ENCODE data around the gene KLHL18. TPM values are rescaled to one million over a fixed set of nuclear protein-coding genes. Genes with fewer than 3 reads are reported as not detected.

KLHL18 gene
- total RNA-seq, 2 donors from 2014 or later: 12.9 to 18.8 TPM

DNA sequence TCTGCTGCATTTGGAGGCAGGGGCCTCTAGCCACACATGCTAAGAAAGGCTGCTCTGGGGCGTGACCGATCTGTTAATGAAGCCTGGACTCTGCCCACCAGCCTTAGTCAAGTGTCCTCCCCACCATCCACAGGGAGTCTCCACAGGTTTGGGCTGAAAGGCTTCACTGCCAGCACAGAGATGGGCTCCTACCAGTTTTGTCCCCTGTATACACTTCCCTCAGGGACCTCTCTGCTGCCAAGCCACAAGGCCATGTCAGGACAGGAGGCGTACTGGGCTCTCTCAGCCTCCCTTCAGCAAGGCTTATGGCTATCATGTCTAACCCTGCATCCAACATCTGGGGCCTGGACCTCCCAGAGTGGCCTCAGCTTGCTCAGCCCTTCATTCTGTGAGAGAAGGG, 23.6 kb upstream of the KLHL18 start:
- Histone ChIP-seq H3K4me3 (no peak overlapping the region), H3K27me3 (no peaks in the 10 kb centered on the region), H3K9me3 (no peaks in the 10 kb centered on the region), H3K36me3 (no peaks in the 10 kb centered on the region), H3K27ac (no peak overlapping the region), H3K4me1 (no peaks in the 10 kb centered on the region)
- no peak for TF ChIP-seq CTCF (IDR thresholded peaks at IDR 0.05)
- DNase-seq (ENCODE audit: low spot score): no peak

DNA sequence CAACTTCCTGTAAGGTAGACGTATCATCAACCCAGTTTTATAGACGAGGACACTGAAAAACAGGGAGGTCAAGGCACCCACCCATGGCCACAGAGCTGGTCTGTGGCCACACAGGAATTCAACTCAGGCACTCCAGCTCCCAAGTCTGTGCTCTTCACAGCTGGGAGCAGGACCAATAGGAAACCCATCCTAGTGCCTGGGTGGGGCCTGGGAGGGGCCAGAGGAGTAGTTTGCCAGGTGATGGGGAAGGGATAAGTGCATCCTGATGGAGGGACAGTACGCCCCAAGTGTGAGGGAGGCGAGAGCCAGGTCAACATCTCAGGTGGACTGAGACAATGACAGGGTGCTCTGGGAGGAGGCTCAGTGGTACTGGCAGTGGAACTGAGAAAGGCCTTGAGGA, 22.1 kb upstream of the KLHL18 start:
- no peak for DNase-seq (ENCODE audit: low spot score)
- no peak for TF ChIP-seq CTCF (IDR thresholded peaks at IDR 0.05)
- H3K4me3 ChIP-seq: no peak overlapping the region
- no peaks in the 10 kb centered on the region for H3K36me3 ChIP-seq
- H3K27me3 ChIP-seq: no peaks in the 10 kb centered on the region
- no peaks in the 10 kb centered on the region for H3K9me3 ChIP-seq
- H3K4me1 ChIP-seq: no peaks in the 10 kb centered on the region
- no peak overlapping the region for H3K27ac ChIP-seq

- Histone ChIP-seq H3K4me3 (no peak overlapping the region), H3K9me3 (no peaks in the 10 kb centered on the region), H3K36me3 (no peaks in the 10 kb centered on the region), H3K4me1 (peaks cover 0 to under 1% of the 10 kb centered on the region in 2 donors), H3K27me3 (no peaks in the 10 kb centered on the region), H3K27ac (no peak overlapping the region)
- TF ChIP-seq CTCF (IDR thresholded peaks at IDR 0.05): no peak
- DNase-seq (ENCODE audit: low spot score): no peak
Observed at GRCh38 chr3:47261301-47261700, 21.4 kb upstream of the KLHL18 start.

DNA sequence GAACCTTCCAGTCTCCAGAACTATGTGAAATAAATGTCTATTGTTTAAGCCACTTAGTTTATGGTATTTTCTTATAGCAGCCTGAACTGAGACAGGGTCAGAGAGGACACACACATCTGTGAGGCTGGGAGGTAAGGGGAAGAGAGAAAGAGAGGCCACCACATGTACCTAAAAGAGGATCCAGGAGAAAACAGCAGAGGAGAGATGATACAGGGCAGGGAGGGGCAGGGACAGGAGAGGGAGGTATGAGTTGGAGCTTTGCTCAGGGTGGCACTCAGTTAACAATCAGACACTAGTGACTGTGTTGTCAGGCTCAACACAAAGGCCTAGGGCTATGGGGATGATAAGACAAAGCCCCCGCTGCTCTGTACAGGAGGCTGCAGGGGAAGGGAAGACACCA, 17.7 kb upstream of the KLHL18 start:
- Histone ChIP-seq H3K4me3 (no peak overlapping the region), H3K27me3 (no peaks in the 10 kb centered on the region), H3K27ac (no peak overlapping the region), H3K36me3 (no peaks in the 10 kb centered on the region), H3K4me1 (peaks cover 0 to 13% of the 10 kb centered on the region in 2 donors), H3K9me3 (no peaks in the 10 kb centered on the region)
- no peak for DNase-seq (ENCODE audit: low spot score)
- TF ChIP-seq CTCF (IDR thresholded peaks at IDR 0.05): no peak

DNA sequence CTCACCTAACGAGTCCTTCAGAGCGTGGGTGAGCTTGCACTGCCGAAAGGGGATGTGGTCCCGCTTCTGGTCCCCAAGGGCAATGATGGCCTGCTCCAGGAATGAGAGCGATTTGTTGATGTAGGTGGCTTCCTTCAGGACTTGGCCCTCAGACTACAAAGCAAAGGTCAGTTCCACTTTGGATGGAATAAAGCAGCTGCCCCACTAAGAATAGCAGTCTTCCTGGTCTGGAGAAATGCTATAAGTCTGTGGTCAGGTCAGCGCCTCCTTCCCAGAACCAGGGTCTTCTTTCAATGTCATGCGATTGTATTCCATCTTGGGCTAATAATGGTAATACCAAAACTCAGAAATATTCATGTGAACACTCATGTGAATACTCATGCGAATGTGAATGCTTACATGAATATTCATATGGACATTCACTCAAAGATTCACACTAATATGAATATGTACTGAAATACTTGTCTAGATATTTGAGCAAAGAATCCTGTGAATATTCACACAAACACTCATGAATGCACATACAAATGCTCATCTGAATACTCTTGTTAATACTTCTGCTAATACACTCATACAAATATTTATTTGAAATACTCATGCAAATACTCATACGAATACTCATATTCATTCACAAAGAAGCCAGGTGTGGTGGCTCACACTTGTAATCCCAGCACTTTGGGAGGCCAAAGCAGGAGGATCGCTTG, 16.9 kb upstream of the KLHL18 start:
- no peaks in the 10 kb centered on the region for H3K36me3 ChIP-seq
- H3K27ac ChIP-seq: peak overlapping the region in 1 of 2 donors; percentile 71
- peaks cover 0 to 13% of the 10 kb centered on the region in 2 donors for H3K4me1 ChIP-seq
- TF ChIP-seq CTCF (IDR thresholded peaks at IDR 0.05): no peak
- H3K4me3 ChIP-seq: no peak overlapping the region
- no peaks in the 10 kb centered on the region for H3K27me3 ChIP-seq
- DNase-seq (ENCODE audit: low spot score): no peak
- no peaks in the 10 kb centered on the region for H3K9me3 ChIP-seq
